Stimulated activated CD4-positive, alpha-beta T cell treated with anti-CD3 and anti-CD28 coated beads, Interleukin-4, amount 100 ng/mL, for 48 hours (primary cell): ENCODE measurements around the gene ZNF333.

ENCODE experiments used
- DNase-seq, 2 donors: peaks; one replicate each; pipeline ENCODE4 v3.0.0-alpha.2; 2020; ENCODE audit warnings: low read depth in 2 of 2

The ZNF333 gene

DNA sequence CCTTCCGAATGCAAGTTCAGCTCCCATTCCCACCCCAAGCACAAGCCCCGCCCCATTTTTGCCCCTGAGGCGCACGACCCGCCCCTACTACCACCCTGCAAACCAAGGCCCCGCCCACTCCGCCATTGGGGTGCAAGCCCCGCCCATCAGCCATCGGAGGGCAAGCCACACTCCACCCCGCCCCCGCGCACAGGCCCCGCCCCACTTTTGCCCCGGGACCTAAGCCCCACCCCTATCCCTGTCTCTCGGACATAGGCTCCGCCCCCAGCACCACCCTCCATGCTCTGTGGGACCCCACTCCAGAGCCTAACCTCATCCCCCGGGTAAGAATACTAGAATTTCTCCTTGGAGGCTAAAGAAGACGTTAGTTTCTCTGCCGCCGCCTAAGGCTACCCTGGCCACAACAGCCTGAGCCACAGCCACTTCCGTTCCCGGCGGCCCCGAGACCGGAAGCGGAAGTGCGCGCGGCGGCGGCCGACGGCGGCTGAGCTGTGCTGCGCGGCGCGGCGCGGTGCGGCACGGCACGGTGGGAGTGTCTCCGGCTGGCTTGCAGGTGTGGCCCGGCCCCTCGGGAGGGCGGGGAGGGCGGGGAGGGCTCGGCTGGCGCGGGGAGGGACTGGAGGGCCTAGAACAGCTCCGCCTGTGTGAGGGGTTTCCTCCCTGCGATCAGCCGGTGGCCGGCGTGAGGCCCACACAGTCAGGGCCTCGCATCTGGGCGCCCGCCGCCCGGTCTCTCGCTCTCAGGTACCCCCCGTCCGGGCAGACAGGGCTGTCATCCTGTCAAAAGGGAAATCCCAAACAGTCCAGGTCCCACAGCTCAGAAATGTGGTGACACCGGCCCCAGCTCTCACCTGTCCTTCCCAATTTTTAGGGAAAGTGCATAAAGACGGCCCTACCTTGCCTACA is at the start of gene ZNF333:
TSS of gene ZNF333 (plus strand) at position 451 of the 906 bp plus-strand sequence. CDS start 3,444 bp downstream, outside the sequence.
- DNase-seq: peak; percentile 99 to 100

DNA sequence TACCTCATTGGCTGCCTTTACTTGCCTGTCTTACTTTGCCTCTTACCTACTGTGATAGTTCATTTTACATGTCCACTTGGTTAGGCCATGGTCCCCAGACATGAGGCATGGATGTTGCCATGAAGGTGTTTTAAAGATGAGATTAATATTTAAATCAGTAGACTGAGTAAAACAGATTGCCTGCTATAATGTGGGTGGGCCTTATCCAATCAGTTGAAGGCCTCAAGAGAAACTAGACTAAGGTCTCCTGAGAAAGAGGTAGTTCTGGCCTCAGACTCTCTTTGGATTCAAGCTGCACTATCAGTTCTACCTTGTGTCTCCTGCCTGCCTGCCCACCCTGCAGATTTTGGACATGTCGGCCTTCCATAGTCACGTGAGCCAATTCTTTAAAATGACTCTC is 41.3 kb upstream of the ZNF333 start:
- DNase-seq: no peak

DNA sequence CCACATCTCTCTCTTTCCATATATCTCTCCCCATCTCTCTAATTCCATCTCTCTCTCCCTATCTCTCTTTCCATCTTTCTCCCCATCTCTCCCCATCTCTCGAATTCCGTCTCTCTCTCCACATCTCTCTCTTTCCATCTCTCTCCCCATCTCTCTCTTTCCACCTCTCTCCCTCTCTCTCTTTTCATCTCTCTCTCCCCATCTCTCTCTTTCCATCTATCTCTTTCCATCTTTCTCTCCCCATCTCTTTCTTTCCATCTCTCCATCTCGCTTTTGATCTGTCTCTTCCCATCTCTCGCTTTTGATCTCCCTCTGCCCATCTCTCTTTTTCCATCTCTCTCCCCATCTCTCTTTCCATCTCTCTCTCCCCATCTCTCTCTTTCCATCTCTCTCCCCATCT is 40.8 kb upstream of the ZNF333 start:
- no peak for DNase-seq

DNA sequence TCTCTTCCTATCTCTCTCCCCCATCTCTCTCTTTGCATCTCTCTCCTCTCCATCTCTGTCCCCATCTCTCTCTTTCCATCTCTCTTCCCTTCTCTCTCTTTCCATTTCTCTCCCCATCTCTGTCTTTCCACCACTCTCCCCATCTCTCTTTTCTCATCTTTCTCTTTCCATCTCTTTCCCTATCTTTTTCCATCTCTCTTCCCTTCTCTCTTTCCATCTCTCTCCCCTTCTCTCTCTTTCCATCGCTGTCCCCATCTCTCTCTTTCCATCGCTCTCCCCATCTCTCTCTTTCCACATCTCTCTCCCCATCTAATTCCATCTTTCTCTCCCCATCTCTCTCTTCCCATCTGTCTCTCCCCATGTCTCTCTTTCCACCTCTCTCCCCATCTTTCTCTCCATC is 39.7 kb upstream of the ZNF333 start:
- no peak for DNase-seq

DNA sequence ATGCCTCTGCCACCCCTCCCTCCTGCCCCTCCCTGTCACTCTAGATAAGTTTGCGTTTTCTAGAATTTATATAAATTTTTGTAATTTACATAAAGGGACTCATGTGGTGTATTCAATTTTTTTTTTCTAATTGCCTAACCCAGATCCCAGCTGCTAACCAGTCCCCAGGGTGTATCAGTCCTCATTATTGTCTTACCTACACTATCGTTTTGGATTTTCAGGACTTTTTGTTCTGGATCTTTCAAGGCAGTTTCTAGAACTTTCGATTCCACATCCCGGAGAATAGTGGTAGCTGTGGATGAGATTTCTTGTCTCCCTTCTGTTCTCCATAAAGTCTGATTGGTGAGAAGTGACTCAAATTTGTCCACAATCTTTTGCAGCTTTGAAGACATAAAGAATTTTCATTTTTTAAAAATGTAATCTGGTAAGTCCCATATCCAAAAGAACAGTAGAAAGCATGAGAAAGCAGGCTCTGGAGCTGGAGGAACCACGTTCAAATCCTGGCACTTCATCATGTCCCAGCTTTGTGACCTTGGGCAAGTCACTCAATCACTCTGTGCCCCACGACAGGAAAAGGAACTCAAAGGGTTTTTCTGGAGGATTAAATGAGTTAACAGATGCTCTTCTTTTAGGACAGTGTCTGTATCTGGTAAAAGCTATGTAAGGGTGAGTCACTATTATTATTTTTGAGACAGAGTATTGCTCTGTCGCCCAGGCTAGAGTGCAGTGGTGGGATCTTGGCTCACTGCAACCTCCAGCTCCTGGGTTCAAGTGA is 34.9 kb upstream of the ZNF333 start:
- DNase-seq: no peak

DNA sequence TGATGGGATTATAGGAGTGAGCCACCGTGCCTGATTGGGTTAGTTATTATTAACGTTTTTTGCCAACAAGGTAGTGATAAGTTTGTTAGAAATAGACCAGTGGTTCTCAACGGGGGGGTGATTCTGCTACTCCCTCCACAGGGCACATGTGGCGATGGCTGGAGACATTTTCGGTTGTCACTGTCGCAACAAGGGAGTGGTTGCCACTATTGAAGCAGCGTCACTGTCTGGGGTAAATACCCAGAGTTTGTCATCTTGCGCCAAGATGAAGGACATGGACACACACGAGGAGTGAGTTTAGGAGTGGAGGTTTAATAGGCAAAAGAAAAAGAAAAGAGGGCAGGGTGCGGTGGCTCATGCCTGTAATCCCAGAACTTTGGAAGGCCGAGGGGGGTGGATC is 34.1 kb upstream of the ZNF333 start:
- no peak for DNase-seq

DNA sequence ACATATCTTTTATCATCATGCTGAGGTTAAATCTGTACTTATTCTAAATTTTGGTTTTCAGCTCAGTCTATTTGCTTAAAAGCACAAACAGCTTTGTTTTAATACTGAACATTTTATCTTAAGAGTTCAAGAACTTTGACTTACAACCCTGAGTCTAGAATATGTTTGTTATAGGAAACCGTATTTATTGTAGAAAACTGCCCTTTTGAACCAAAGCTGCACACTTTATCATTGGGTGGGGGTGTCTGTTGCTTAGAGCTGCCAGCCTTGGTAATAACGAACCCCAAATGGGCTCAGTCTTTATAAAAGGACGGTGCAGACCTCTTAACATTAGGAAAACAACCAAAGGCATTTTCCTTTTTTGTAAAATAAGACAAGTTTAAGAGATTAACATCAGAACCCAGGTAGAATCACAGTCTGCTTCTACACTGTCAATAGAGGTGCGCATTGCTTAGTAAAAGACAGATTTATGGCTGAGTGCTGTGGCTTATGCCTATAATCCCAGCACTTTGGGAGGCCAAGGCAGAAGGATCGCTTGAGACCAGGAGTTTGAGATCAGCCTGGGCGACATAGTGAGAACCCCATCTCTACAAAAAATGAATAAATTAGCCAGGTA is 29.9 kb upstream of the ZNF333 start:
- no peak for DNase-seq

DNA sequence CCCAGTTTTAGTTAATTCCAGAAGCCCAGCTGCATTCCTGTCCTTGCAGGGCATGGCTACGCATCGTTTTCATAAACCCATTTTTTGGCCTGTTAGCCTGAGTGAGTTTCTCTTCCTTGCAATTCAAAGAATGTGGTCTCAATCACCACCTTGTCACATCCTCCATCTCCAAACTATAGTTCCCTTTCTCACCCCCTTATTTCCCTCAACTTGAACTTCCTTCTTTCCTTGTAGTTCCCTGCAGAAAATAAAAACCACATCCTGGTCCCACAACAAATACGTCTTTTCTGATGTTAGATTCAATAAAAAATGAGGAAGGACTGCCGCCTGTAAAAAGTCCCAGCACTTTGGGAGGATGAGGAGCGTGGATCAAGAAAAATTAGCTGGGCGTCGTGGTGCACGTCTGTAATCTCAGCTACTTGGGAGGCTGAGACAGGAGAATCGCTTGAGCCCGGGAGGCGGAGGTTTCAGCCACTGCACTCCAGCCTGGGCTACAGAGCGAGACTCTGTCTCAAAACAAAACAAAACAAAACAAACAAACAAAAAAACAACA is 28.4 kb upstream of the ZNF333 start:
- no peak for DNase-seq

DNA sequence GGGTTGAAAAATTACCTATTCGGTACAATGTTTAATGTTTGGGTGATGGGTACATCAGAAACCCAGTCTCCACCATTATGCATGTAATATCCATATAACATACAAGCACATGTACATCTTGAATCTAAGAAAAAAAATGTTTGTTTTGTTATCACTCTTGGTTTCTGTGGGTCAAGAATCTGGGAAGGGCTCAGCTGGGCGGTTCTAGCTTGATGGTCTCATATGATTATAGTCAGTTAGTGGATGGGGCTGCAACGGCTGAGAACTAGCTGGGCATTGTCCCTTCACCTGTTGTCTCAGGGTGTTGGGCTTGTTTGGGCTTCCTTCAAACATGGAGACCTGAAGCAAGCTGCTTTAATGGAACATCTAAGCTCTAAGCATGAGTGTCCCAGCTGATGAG is 19.9 kb upstream of the ZNF333 start:
- no peak for DNase-seq

DNA sequence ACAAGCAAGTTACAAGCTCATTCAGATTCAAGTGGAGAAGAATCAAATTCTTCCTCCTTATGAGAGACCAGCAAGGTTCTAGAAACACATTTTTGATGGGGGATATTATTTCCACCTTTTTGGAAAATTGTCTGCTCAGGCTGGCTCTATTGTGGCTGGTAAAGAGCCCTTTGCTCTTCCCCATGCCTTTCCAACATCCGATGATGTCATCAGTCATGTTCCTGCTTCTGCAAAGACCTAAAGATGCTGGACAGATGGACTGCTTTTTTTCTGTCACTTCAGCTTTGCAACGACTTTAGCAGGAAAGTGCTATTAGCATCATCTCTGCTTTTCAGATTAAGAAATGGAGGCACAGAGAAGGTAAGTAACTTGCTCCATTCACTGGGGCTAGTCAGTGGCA is 19.4 kb upstream of the ZNF333 start:
- no peak for DNase-seq

DNA sequence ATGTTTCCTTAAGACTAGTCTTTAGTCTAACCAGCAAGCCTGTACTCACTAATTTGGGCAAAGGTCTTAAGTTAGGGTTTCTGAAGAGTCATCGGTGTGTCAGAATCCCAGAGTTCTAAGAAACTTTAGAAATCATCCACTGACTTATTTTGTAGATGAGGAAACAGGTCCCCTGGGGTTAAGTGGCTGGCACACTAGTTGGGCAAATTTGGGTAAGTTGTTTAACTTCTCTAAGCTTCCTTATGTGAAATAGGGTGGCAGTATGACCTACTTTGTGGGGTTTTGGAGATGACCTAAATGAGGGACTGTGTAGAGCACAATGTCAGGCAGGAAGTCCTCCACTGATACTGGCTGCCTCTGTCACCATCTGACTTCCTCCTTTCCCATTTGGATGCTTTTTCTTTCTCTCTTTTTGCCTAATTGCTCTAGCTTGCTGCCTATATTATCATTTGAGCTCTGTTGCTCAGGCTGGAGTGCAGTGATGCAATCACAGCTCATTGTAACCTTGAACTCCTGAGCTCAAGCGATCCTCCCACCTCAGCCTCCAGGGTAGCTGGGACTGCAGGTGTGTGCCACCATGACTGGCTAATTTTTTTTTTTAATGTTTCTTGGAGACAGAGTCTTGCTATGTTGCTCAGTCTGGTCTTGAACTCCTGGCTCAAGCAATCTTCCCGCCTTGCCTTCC is 17.5 kb upstream of the ZNF333 start:
- no peak for DNase-seq

DNA sequence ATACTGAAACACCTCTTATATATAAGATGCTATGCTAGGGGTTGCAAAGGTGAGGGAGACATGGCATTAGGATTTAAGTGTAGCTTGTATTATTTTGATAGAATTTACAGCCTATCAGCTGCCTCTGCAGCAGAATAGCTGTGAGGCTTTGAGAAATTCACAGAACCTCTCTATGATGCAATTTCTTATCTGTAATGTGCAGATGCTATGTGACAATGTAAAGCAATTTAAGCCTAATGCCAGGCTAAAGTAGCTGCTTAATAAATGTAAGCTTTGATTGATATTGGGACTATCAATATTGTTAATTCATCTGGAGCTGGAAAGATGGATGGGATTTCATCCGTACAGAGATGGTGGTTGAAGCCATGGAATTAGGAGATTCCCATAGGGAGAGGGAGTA is 16.8 kb upstream of the ZNF333 start:
- DNase-seq: no peak

DNA sequence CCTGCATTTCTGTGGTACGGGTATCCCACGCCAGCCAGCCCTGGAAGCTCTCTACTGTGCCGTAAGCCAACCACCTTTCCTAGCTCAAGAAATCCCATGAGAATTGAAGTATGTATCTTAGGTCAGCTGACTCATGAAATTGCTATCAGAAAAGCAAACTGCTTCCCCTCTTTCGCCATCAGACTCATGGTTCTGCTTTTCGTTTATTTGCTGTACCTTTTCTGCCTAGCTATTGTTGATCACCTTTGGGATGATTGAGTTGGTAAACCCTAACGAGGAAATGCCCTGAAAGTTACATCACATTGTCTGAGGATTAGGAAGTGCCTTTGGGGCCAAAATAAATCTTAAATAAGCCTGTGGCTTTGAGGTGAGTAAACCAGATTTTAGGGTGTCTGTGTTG is 15.1 kb upstream of the ZNF333 start, which contains the start of gene ADGRE3:
TSS of gene ADGRE3 (minus strand) at position 81 of the 400 bp plus-strand sequence. CDS start at position 7, 74 bp downstream.
- DNase-seq: no peak

DNA sequence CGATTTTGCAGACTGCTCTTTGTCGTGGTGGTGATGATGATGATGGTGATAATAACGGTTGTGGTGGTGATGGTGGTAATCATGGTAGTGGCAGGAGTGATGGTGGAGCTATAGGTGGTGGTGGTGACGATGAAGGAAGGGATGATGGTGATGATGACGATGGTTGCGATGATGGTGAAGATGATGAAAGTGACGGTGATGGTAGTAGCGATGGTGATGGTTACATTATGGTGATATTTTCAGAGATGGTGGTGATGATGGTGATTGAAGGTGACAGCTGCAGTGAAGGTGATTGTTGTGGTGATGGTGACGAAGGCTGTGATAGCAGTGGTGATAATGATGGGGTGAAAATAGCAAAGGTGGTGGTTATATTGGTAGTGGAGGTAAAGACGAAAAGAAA is 13.1 kb upstream of the ZNF333 start:
- no peak for DNase-seq

DNA sequence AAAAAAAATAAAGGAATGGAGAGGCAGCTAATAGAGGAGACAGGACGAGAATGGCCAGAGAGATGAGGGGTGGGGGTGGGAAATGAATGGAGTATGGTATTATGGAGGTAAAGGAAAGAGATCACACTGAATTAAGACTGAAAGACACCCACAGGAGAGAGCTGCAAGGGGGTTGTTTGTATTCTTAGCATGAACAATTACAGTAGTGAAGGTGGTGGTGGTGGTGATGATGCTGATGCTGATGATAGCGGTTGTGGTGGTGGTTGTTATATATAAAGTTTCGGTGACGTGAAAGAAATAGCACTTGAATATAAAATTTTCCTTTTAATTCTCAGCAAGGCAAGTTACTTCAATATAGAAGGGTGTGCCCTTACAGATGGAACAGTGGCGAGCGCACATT is 12.4 kb upstream of the ZNF333 start:
- DNase-seq: peak in 1 of 2 donors; percentile 8

DNA sequence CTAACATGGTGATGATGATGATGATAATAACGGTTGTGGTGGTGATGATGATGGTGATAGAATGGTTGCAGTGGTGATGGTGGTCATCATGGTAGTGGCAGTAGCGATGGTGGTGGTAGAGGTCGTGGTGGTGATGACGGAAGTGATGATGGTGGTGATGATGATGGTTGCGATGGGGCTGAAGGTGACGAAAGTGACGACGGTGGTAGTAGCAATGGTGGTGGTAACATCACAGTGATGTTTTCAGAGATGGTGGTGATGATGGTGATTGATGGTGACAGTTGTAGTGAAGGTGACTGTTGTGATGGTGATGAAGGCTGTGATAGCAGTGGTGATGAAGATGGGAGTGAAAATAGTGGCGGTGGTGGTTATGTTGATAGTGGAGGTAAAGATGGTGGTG is 11.6 kb upstream of the ZNF333 start:
- no peak for DNase-seq

DNA sequence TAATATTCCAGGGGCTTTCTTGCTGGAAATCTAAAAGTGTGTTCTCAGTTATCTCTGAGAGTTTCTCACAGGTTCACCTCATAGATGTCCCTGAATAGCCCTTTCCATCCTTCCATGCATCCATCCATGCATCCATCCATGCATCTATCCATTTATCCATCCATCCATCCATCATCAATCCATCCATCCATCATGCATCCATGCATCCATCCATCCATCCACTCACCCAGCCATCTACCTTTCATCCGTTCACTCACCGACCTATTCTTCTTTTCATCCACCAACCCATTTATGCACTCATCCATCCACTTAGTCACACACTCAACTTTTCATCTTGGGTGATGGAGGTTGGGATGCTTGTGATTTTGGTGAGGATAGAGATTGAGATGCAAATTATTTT is 7.8 kb upstream of the ZNF333 start:
- no peak for DNase-seq

DNA sequence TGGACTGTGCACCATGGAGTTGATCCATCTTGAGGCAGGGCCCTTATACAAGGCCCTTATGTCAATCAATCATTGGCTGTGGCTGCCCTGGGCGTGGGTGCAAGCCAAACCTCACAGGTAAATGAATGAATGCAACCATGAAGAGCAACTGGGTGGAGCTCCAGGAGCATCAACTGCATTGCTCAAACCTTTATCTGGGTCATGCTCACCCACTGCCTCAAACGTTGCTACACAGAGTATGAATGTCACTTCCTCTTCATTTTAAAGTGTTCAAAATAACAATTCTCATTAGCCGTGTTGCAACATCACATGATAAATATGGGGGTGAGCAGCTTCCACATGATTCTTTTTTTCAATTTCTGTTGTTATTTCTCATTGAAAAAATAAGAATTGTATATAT is 6.4 kb upstream of the ZNF333 start:
- DNase-seq: no peak

DNA sequence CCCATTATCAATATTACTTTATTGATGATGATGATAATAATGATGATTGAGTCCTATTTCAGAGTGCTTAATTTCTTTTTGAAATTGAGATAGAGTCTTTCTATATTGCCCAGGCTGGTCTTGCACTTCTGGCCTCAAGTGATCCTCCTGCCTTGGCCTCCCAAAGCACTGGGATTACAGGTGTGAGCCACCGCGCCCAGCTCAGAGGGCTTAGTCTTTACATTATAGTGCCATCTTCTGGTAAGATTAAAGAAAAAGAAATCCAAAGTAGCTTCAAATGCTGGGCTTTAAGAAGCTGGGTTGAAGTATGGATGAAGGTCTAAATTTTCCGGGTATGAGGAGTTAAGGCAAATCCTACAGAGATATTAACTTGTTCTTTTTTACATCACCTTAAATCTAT is 3.4 kb upstream of the ZNF333 start:
- DNase-seq: peak; percentile 12 to 13

DNA sequence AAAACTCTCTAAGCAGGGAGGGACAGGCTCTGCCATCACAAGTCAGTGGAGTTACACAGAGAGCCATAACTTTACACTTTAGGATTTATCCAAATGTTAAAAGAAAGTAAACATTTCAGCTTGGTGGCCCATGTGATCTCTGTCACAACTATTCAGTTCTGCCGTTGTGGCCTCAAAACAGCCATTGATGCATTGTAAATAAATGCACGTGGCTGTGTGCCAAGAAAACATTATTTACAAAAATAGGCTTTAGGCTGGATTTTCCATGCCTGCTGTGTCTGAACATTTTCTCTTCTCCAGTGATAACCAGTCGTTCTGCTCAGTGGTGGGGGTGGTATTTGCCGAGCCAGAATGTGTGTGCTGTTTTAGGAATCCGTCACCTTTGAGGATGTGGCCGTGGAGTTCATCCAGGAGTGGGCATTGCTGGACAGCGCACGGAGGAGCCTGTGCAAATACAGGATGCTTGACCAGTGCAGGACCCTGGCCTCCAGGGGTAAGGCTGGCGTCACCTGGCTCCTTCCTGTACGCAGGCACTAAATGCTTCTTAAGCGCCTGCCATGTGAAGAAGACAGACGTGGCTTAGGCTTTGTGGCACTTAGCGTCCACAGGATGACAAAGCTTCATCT is 4.9 kb downstream of the ZNF333 start:
- DNase-seq: no peak

DNA sequence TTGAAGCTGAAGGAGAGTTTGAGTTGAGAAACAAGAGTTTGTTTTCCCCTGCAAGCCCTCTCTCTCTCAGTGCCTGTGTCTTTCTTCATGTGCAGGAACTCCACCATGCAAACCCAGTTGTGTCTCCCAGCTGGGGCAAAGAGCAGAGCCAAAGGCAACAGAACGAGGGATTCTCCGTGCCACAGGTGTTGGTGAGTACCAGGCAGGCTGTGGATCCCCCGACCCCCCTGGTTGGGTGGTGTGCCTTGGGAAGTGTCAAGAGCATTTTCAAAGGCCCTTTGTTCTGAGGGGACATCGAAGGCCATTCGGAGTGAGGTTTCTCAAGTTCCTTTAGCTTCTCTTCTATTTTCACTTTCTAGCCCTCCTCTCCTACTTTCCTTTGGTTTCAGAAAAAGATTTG is 5.6 kb downstream of the ZNF333 start:
- no peak for DNase-seq
